ENCODE data around the gene ARHGEF7.

GRCh38 chr13:111179908-111180760 lies 65.0 kb downstream of the ARHGEF7 start:
- no peak for TF ChIP-seq CTCF (conservative IDR thresholded peaks at IDR 0.05)
- no peak for TF ChIP-seq ZFX (IDR thresholded peaks at IDR 0.05)

Data from C4-2B (cell line).